Thyroid gland (tissue), 4 donors: ENCODE measurements around the gene HAO1.

Source experiments
- POLR2A ChIP-seq, 2 donors: fragments of 450-650 bp; IDR thresholded peaks; one replicate each; pipeline ENCODE4 v1.6.1; 2017; ENCODE audit warnings: antibody characterized with exemption in 2 of 2, mild to moderate bottlenecking in 2 of 2, moderate library complexity in 1 of 2
- TF ChIP-seq, protein P1 (sequence below), 6 experiments: fragments of 200-600 bp in 3 of 6; fragments of 450-650 bp in 3 of 6; sonication (generic) in 3 of 6; IDR thresholded peaks; one replicate each; pipeline ENCODE4 v1.5.1; 2016 to 2019; ENCODE audit warnings: antibody characterized with exemption in 6 of 6, mild to moderate bottlenecking in 2 of 6, inconsistent platforms in 1 of 6, moderate library complexity in 1 of 6

DNA sequence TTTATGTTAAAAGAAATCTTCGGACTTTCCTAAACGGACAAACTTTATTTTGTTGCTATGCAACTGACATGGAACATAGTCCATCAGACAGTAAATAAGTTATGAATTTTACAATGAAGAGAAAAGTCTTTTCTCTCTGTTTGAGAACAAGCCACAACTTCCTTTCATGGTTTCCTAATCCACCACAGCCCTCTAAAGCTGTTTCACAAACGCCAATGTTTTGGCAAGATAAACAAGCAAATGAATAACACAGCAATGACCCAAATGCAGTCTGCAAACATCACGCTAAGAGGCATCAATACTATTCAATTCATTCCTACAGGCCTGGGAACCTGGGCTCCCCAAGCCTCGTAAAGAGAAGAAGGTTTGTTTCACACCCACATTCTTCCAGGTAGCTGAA lies 60.4 kb downstream of the HAO1 start:
- TF ChIP-seq POLR2A (IDR thresholded peaks at IDR 0.05), result no peak
- TF ChIP-seq, protein P1, sequence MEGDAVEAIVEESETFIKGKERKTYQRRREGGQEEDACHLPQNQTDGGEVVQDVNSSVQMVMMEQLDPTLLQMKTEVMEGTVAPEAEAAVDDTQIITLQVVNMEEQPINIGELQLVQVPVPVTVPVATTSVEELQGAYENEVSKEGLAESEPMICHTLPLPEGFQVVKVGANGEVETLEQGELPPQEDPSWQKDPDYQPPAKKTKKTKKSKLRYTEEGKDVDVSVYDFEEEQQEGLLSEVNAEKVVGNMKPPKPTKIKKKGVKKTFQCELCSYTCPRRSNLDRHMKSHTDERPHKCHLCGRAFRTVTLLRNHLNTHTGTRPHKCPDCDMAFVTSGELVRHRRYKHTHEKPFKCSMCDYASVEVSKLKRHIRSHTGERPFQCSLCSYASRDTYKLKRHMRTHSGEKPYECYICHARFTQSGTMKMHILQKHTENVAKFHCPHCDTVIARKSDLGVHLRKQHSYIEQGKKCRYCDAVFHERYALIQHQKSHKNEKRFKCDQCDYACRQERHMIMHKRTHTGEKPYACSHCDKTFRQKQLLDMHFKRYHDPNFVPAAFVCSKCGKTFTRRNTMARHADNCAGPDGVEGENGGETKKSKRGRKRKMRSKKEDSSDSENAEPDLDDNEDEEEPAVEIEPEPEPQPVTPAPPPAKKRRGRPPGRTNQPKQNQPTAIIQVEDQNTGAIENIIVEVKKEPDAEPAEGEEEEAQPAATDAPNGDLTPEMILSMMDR (IDR thresholded peaks at IDR 0.05), result no peak
